KMS-11 (cell line): ENCODE data around the gene CD200.

Source experiments
- H2AFZ ChIP-seq: fragments of 200-600 bp; sonication (generic); 2 replicates; pipeline ENCODE4 v1.6.1; 2016; ENCODE audit warnings: antibody characterized with exemption, mixed run types, low read depth
- H3K27ac ChIP-seq: fragments of 200-600 bp; sonication (generic); 2 replicates; pipeline ENCODE4 v1.6.1; 2016; ENCODE audit warnings: mild to moderate bottlenecking, mixed run types
- H3K27me3 ChIP-seq: fragments of 200-600 bp; sonication (generic); 2 replicates; pipeline ENCODE4 v1.6.1; 2017; ENCODE audit warnings: mild to moderate bottlenecking, low read depth, mixed run types, moderate library complexity; ENCODE audit not compliant: insufficient read depth
- H3K36me3 ChIP-seq: fragments of 200-600 bp; sonication (generic); 2 replicates; pipeline ENCODE4 v1.6.1; 2017; ENCODE audit warnings: mild to moderate bottlenecking, mixed run types; ENCODE audit not compliant: insufficient read depth
- H3K4me1 ChIP-seq: fragments of 200-600 bp; sonication (generic); 2 replicates; pipeline ENCODE4 v1.6.1; 2016; ENCODE audit warnings: mild to moderate bottlenecking, low read depth, mixed run types; ENCODE audit not compliant: poor library complexity, severe bottlenecking
- H3K4me2 ChIP-seq: fragments of 200-600 bp; sonication (generic); 2 replicates; pipeline ENCODE4 v1.7.0; 2016; ENCODE audit warnings: mild to moderate bottlenecking, mixed run types
- H3K4me3 ChIP-seq: fragments of 200-600 bp; sonication (generic); IDR thresholded peaks from 2 replicates; pipeline ENCODE4 v1.6.1; 2017; ENCODE audit warnings: low read depth, low read length, mixed read lengths; ENCODE audit not compliant: insufficient read depth
- H3K79me2 ChIP-seq: fragments of 200-600 bp; sonication (generic); 2 replicates; pipeline ENCODE4 v1.6.1; 2016; ENCODE audit warnings: low read depth, mixed run types; ENCODE audit not compliant: insufficient read depth
- H3K9ac ChIP-seq: fragments of 200-600 bp; sonication (generic); 2 replicates; pipeline ENCODE4 v1.6.1; 2016; ENCODE audit warnings: mild to moderate bottlenecking, mixed run types
- H4K20me1 ChIP-seq: fragments of 200-600 bp; sonication (generic); 2 replicates; pipeline ENCODE4 v1.6.1; 2016; ENCODE audit warnings: mild to moderate bottlenecking, mixed run types; ENCODE audit not compliant: insufficient read depth
- CTCF ChIP-seq: fragments of 200-600 bp; sonication (generic); conservative IDR thresholded peaks from 2 replicates; pipeline ENCODE4 v1.6.1; 2017; ENCODE audit warnings: low read depth, mild to moderate bottlenecking, antibody characterized with exemption, low read length, moderate library complexity, mixed read lengths

CD200 gene

GRCh38 chr3:112373924-112374323 is 41.0 kb downstream of the CD200 start:
- TF ChIP-seq CTCF: no peak
- Histone ChIP-seq H3K79me2 (no peaks in the 10 kb centered on the region), H4K20me1 (no peaks in the 10 kb centered on the region), H3K9ac (no peak overlapping the region), H3K36me3 (no peaks in the 10 kb centered on the region), H3K4me3 (no peak overlapping the region), H3K4me1 (peaks cover 43% of the 10 kb centered on the region), H3K27me3 (no peaks in the 10 kb centered on the region), H3K27ac (no peak overlapping the region), H3K4me2 (peak overlapping the region; percentile 18), H2AFZ (no peak overlapping the region)

GRCh38 chr3:112374333-112374734 is 41.4 kb downstream of the CD200 start:
- peak overlapping the region; percentile 18 for H3K4me2 ChIP-seq

GRCh38 chr3:112375117-112375516 is 42.2 kb downstream of the CD200 start:
- no peak overlapping the region for H3K27ac ChIP-seq
- peaks cover 43% of the 10 kb centered on the region for H3K4me1 ChIP-seq
- no peak for TF ChIP-seq CTCF
- H3K27me3 ChIP-seq: no peaks in the 10 kb centered on the region
- no peaks in the 10 kb centered on the region for H3K36me3 ChIP-seq
- no peak overlapping the region for H3K4me2 ChIP-seq
- H4K20me1 ChIP-seq: no peaks in the 10 kb centered on the region
- no peak overlapping the region for H2AFZ ChIP-seq
- no peak overlapping the region for H3K9ac ChIP-seq
- H3K4me3 ChIP-seq: no peak overlapping the region
- no peaks in the 10 kb centered on the region for H3K79me2 ChIP-seq

More at GRCh38 chr3:112374333-112374734, 41.4 kb downstream of the CD200 start:
- TF ChIP-seq CTCF: no peak
- Histone ChIP-seq H3K27ac (no peak overlapping the region), H3K9ac (no peak overlapping the region), H3K79me2 (no peaks in the 10 kb centered on the region), H3K4me3 (no peak overlapping the region), H3K27me3 (no peaks in the 10 kb centered on the region), H2AFZ (no peak overlapping the region), H4K20me1 (no peaks in the 10 kb centered on the region), H3K36me3 (no peaks in the 10 kb centered on the region), H3K4me1 (peaks cover 43% of the 10 kb centered on the region)

- no peak overlapping the region for H3K27ac ChIP-seq
- H3K4me3 ChIP-seq: no peak overlapping the region
- H2AFZ ChIP-seq: no peak overlapping the region
- peaks cover 43% of the 10 kb centered on the region for H3K4me1 ChIP-seq
- no peaks in the 10 kb centered on the region for H3K79me2 ChIP-seq
- H3K4me2 ChIP-seq: no peak overlapping the region
- H4K20me1 ChIP-seq: no peaks in the 10 kb centered on the region
- H3K9ac ChIP-seq: no peak overlapping the region
- TF ChIP-seq CTCF: no peak
- H3K27me3 ChIP-seq: no peaks in the 10 kb centered on the region
- H3K36me3 ChIP-seq: no peaks in the 10 kb centered on the region
Measured at GRCh38 chr3:112376241-112376911, 43.4 kb downstream of the CD200 start.
